Measurements from ENCODE around the gene IGSF11.

DNA sequence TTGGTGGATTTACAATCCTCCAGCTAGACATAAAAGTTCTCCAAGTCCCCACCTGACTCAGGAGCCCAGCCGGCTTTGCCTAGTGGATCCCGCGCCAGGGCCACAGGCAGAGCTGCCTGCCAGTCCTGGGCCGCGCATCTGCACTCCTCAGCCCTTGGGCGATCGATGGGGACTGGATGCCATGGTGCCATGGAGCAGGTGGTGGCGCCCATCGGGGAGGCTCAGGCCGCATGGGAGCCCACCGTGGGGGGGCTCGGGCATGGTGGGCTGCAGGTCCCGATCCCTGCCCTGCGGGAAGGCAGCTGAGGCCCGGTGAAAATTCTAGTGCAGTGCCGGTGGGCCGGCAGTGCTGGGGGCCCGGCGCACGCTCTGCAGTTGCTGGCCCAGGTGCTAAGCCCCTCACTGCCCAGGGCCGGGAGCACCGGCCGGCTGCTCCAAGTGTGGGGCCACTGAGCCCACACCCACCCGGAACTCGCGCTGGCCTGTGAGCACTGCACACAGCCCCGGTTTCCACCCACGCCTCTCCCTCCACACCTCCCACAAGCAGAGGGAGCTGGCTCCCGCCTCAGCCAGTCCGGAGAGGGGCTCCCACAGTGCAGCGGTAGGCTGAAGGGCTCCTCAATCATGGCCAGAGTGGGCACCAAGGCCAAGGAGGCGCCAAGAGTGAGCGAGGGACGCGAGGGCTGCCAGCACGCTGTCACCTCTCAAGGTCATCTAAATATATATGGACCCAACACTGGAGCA lies 38.8 kb upstream of the IGSF11 start:
- TF ChIP-seq EZH2 (IDR thresholded peaks at IDR 0.05) (no peak), FOXP2 (optimal IDR thresholded peaks at IDR 0.05; ENCODE audit: control extremely low read depth, extremely low read length, insufficient read depth) (no peak), POLR2AphosphoS5 (IDR thresholded peaks at IDR 0.05; ENCODE audit: borderline replicate concordance, low read depth, low read length) (no peak)

Data from SK-N-MC (cell line).